ENCODE results near the gene SOD1.

SOD1 gene

DNA sequence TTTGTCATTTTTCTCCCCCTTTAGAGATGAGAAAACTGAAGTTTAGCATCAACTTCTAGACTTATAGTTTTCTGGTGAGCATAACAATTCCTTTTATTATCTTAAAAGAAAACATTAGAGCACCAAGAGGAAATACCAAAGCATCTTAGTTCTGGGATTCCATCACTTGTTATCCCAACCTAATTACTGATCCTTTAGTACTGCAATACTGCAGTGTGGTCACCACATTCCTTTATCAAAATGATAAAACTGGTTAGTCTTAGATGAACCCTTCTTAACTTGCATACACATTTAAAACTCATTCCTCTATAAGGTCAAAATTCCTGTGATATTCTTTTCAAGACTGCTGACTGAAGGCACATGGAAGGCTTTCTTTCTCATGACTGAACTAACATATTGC, 23.1 kb downstream of the SOD1 start:
- DNase-seq (ENCODE audit: low read depth): no peak

DNA sequence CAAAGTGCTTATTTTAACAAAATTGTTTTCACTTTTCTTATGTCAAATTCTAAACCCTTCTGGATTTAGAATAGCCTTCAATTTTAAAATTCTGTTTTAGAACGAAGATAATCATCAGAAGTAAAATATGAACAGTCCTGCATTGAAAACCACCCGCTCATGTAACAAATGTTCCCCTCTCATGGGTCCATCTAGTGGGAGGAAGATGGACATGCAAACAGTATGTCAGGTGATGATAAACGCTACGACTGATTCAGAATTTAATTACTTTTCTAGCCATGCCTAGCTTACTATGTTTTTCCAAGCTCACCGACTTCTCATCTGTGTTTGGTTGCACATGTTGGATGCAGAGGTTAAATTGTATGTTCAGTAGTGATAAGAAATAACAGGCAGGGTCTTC, 23.5 kb downstream of the SOD1 start:
- no peak for DNase-seq (ENCODE audit: low read depth)

DNA sequence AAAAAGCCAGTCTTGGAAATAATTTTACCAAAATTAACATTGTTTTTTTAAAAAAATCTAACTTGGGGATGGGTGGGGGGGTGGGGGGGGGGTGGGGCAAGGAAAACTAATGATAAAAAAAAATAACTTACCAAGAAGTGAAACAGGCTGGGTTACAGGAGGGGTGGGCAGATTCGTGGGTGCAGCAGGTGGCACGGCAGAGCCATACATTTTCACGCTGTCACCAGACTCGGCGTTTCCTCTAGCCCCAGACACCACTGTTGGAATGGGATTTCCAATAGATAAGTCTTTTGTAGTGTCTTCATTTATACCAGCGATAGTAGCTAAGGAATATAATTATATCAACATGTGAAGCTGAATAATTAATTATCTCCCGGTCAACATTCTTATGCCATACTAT, 25.4 kb downstream of the SOD1 start:
- DNase-seq (ENCODE audit: low read depth): no peak

DNA sequence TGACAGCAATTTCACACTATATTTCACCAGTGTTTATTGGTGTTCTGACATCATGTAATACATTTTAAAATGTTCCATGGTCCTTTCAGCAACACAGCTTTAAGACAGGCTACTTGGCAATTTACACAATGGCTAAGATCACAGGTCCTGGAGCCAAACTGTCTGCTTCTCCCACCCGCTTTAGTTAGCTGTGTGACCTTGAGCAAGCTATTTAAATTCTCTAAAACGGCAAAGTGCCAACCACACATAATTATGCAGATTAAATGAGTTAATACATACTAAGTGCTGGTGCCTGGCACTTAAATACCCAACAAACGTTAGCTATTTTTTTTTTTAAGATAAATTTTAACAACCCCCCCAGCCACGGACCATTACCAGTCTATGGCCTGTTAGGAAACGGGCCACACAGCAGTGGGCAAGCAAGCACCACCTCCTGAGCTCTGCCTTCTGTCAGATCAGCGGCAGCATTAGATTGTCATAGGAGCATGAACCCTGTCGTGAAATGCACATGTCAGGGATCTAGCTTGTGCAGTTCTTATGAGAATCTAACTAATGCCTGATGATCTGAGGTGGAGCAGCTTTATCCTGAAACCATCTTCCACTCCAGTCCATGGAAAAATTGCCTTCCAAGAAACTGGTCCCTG, 26.9 kb downstream of the SOD1 start:
- DNase-seq (ENCODE audit: low read depth): no peak

DNA sequence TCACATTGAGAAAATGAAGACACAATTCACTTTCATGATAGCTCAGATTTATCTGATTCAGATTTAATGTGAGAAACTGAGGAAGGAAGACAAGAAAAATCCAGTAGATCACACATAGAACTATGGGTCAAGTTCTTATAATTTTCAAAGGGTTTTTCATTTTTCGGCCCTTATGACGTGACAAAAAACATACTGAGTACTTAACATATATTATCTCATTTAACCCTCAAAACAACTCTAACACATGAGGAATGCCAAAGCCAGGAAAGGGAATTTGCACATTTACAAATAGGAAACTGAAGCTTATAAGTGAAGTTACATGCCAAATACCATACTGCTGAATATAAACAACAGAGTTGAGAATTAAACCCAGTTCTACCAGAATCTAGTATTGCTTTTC, 27.6 kb downstream of the SOD1 start:
- no peak for DNase-seq (ENCODE audit: low read depth)

GRCh38 chr21:31688603-31689368, 29.3 kb downstream of the SOD1 start:
- no peak for DNase-seq (ENCODE audit: low read depth)

DNA sequence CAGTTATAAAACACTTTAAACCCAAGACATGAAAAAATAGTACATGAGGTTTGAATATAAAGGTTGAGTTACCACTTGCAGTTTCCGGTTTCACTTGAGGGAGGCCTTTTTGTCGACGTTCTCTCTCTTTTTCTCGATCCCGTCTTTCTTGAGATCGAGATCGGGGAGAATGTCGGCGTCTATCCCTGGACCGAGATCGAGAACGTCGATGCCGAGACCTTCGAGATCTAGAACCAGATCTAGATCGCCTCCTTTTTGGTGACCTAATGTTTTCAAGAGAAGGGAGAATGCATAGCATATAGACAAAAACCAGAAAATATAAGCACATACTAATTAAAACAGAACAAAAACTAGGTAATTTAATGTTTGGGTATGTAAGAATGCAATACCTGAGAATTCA, 33.7 kb downstream of the SOD1 start:
- no peak for DNase-seq (ENCODE audit: low read depth)

DNA sequence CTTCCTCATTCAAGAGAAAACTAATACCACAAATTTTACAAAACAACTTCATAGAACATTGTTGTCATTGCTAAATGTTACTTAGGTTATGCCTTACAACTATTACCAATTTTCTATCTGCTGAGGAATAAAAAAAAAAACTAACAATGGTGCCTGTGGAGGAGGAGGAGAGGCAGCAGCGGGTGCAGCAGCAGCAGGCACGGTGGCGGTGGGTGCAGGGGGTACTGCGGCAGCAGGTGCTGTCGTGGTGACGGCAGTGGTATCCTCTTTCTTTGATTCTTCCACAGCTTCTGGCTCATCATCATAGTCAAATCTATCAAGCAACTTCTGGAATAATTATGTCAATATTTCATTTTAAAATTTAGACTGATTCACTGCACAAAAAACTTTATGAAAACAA, 36.9 kb downstream of the SOD1 start:
- DNase-seq (ENCODE audit: low read depth): no peak

DNA sequence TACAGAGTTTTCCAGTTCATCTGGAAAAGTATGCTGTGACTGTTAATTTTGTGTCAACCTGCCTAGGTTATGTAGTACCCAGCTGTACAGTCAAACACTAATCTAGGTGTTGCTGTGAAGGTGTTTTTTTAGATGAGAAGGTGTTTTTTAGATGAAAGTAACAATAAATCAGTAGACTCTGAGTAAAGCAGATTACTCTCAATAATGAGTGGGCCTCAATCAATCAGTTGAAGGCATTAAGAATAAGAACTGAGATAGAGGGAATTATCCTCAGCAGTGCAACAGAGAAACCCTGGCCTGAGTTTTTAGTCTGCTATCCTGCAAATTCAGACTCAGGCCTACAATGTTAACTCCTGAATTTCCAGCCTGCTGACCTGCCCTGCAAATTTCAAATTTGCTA, 39.0 kb downstream of the SOD1 start:
- no peak for DNase-seq (ENCODE audit: low read depth)

DNA sequence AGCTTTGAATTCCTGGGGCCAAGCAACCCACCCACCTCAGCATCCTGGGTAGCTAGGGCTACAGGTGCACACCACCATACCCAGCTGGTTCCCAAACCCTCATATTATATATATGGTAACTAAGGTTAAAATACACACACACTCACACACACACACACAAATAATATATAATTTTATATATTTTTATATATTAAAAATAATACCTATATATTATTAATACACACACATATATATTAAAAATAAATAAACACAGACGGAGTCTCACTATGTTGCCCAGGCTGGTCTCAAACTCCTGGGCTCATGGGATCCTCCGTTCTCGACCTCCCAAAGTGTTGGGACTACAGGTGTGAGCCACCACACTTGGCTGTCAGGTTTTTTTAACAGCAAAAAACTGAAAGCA, 40.5 kb downstream of the SOD1 start:
- no peak for DNase-seq (ENCODE audit: low read depth)

DNA sequence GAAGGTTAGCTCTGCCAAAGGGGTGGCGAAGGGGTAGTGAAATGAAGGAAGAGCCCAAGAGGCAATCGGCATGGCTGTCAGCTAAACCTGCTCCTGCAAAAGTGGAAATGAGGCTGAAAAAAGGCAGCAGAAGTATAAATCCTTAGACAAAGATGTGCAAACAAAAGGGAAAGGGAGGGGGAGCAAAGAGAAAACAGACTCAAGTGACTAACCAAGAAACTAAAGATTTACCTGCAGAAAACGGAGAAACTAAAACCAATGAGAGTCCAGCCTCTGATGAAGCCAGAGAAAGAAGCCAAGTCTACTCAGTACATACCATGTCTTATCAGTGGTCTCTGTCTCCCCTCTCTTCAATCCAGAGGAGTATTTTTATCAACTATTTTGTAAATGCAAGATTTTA, 47.1 kb downstream of the SOD1 start:
- DNase-seq (ENCODE audit: low read depth): no peak

GRCh38 chr21:31707499-31707898, 48.0 kb downstream of the SOD1 start:
- DNase-seq (ENCODE audit: low read depth): no peak

- DNase-seq (ENCODE audit: low read depth): no peak
Measured at GRCh38 chr21:31708541-31708940, 49.0 kb downstream of the SOD1 start.

DNA sequence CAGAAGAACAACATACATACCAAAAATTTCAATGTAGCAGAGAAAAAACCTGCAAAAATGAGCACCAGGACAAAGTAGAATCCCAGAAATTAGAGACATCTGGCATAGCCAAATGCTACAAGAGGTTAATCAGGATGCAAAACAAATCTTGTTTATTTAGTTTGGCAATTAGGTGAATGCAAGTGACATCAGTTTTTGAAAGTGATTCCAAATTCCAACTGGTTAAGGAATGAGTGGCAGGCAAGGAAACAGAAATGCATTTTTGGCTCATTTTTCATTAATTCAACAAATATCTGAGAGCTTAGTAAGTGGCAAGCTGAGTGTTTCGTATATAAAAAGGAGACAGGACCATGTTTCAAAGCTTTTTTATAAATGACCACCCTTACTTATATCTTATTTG, 51.1 kb downstream of the SOD1 start:
- no peak for DNase-seq (ENCODE audit: low read depth)

DNA sequence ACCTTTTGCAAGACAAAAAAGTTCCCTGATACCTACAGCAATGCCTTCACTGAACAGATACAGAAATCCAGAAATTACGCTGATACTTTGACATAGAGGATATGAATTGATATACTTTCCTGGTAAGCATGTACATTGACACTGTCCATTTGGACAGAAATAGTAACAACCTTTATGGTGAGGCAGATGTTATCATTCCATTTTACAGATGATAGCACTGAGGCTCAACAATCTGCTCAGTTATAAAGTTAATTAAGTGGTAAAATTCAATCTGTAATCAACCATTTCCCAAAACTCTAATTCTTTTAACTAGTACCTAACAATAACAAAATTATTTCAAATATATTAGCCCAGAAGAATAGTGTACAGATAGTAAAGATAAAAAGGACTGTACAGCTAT, 51.8 kb downstream of the SOD1 start:
- DNase-seq (ENCODE audit: low read depth): no peak

GRCh38 chr21:31711745-31712285, 52.3 kb downstream of the SOD1 start:
- DNase-seq (ENCODE audit: low read depth): no peak

- DNase-seq (ENCODE audit: low read depth): no peak
Measured at GRCh38 chr21:31713115-31713514, 53.6 kb downstream of the SOD1 start.

DNA sequence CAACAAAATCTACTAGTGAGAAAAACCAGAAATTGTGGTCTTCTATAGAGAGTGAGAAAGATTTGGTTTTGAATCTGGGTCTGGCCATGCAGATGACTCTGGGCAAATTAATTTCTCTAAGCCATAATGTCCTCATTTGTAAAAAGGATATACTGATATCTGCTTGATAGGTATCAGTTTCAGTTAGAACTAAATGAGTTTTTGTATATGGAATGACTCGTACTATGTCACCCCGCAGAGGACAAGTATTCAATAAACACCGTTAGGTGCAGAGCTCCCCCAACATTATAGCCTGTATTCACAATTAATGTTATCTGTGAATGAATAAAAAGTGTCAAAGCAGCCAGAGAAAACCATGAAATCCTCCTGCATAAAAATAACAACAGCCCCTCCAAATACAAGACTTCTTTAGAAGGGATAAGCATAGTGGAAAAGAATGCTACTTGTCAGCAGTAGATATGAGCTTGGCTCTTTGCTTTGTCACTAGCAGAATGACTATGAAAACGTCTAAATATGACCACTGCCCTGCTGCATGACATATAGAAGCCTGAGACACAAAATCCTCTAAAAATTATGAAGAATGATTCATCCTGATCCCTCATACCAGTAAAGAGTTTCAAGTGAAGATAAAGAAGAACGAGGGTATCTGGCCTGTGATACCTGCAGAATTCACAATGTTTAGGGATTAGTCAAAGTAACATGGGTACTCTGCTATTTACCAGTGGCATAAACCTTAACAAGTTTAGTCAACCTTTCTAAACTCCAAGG, 54.7 kb downstream of the SOD1 start:
- DNase-seq (ENCODE audit: low read depth): no peak

GRCh38 chr21:31714741-31715365, 55.4 kb downstream of the SOD1 start:
- DNase-seq (ENCODE audit: low read depth): no peak

- DNase-seq (ENCODE audit: low read depth): no peak
Measured at GRCh38 chr21:31716106-31716505, 56.6 kb downstream of the SOD1 start.

Measured in stromal cell of bone marrow (primary cell).